CD4-positive, alpha-beta T cell (primary cell): ENCODE measurements around the gene LRRC45. TPM values are rescaled to one million over a fixed set of nuclear protein-coding genes. Genes with fewer than 3 reads are reported as not detected.

ENCODE experiments used
- ATAC-seq: fragments of 200-7000 bp; cut with Tn5 transposase; one replicate; pipeline ENCODE4 v1.10.0; 2022; ENCODE audit warnings: mild to moderate bottlenecking; ENCODE audit not compliant: poor library complexity
- CTCF ChIA-PET: fragments of 350-600 bp; sonication (Branson Sonifier 250); formaldehyde crosslinking; loops from one replicate; lab custom pipeline; 2021; ENCODE audit warnings: antibody characterized with exemption, inconsistent platforms; lab: Charles Lee
- POLR2A ChIA-PET: fragments of 350-600 bp; sonication (Branson Sonifier 250); formaldehyde crosslinking; loops from one replicate; lab custom pipeline; 2021; ENCODE audit warnings: antibody characterized with exemption, inconsistent platforms; lab: Charles Lee
- DNase-seq, 14 experiments: peaks; one replicate each; pipeline ENCODE4 v3.0.0-alpha.2; 2013 to 2020; ENCODE audit warnings: mixed read lengths in 2 of 14
- H3K27ac ChIP-seq, 2 donors: one replicate each; pipeline versions ENCODE4 v1.5.1 to v1.7.0; 2013; ENCODE audit warnings: low read length in 2 of 2, low read depth in 1 of 2, mild to moderate bottlenecking in 1 of 2
- H3K27me3 ChIP-seq, 2 experiments: 1 replicate in 1 of 2; 2 replicates in 1 of 2; pipeline versions ENCODE4 v1.6.1 to v1.7.0; 2013; ENCODE audit warnings: low read length in 2 of 2, control low read depth in 1 of 2, mild to moderate bottlenecking in 1 of 2, moderate library complexity in 1 of 2; ENCODE audit not compliant: insufficient read depth in 2 of 2, control insufficient read depth in 1 of 2
- H3K36me3 ChIP-seq: one replicate; pipeline ENCODE4 v1.6.1; 2013; ENCODE audit warnings: low read length, control low read depth; ENCODE audit not compliant: insufficient read depth
- H3K4me1 ChIP-seq: one replicate; pipeline ENCODE4 v1.6.1; 2013; ENCODE audit warnings: low read length, control low read depth; ENCODE audit not compliant: insufficient read depth
- H3K4me3 ChIP-seq: one replicate; pipeline ENCODE4 v1.5.1; 2013; ENCODE audit warnings: mild to moderate bottlenecking, low read length, moderate library complexity
- H3K9me3 ChIP-seq, 2 experiments: 1 replicate in 1 of 2; 2 replicates in 1 of 2; pipeline versions ENCODE4 v1.6.1 to v1.7.0; 2013; ENCODE audit warnings: low read length in 2 of 2, mild to moderate bottlenecking in 2 of 2, control low read depth in 1 of 2, moderate library complexity in 1 of 2; ENCODE audit not compliant: control insufficient read depth in 1 of 2, insufficient read depth in 1 of 2
- H3K27ac Mint-ChIP-seq: one replicate; pipeline ENCODE4 v1.8.0; 2020; ENCODE audit warnings: mixed read lengths
- H3K27me3 Mint-ChIP-seq: one replicate; pipeline ENCODE4 v1.8.0; 2021; ENCODE audit warnings: mixed read lengths
- H3K36me3 Mint-ChIP-seq: one replicate; pipeline ENCODE4 v1.8.0; 2021; ENCODE audit warnings: low read depth, mixed read lengths
- H3K4me1 Mint-ChIP-seq: one replicate; pipeline ENCODE4 v1.8.0; 2021; ENCODE audit warnings: low read depth, mixed read lengths
- H3K4me3 Mint-ChIP-seq: one replicate; pipeline ENCODE4 v1.8.0; 2020; ENCODE audit warnings: mild to moderate bottlenecking, mixed read lengths
- H3K9me3 Mint-ChIP-seq: one replicate; pipeline ENCODE4 v1.8.0; 2020; ENCODE audit warnings: mixed read lengths
- CTCF ChIP-seq: fragments of 200-600 bp; IDR thresholded peaks from one replicate; pipeline ENCODE4 v1.8.0; 2022; ENCODE audit warnings: antibody characterized with exemption, mild to moderate bottlenecking
- intact Hi-C, 2 experiments: fragments of 100-400 bp; cut with DNase I in 1 of 2; cut with micrococcal nuclease in 1 of 2; formaldehyde crosslinking; loops; one replicate each; pipeline versions ENCODE4 v1.15.1 to v1.9.0; 2023 to 2025; cut with DNase I, micrococcal nuclease
- total RNA-seq, 174 experiments: library from RNA in 2 of 174; stranded (reverse) in 2 of 174; gene quantifications; one replicate each; pipeline ENCODE4 v1.2.3 and lab custom pipeline; 2021 to 2026

LRRC45 gene
- total RNA-seq, 2 experiments from 2014 or later: 17.7 to 17.9 TPM

- H3K4me3 Mint-ChIP-seq: peak overlapping the region; percentile 86
- peaks cover 14% of the 10 kb centered on the region for H3K4me1 Mint-ChIP-seq
- intact Hi-C loops: loop anchor here (1.0 to 5.0 kb wide), 4 partner anchors 14 to 160 kb away; partner anchors contain the start of genes DUS1L (in 2 of the 2), ALYREF (in 1 of the 2), ANAPC11 (in 1 of the 2) and FASN (in 1 of the 2)
- ChIA-PET CTCF (interaction anchor here (2.0 kb wide), 1 partner anchor 21 kb away, joined by 8 read pairs; no protein-coding TSS in a partner anchor), POLR2A (interaction anchor here (0.7 to 4.1 kb wide), 4 partner anchors 13 to 28 kb away, joined by 4 to 16 read pairs (median 8); partner anchors contain the start of genes CENPX, DCXR, DUS1L and LRRC45)
- H3K36me3 Mint-ChIP-seq: peaks cover 16% of the 10 kb centered on the region
- TF ChIP-seq CTCF: no peak
- H3K4me3 ChIP-seq: peak overlapping the region; percentile 53
- peak; percentile 28 for ATAC-seq
- H3K27ac ChIP-seq: no peak overlapping the region
- DNase-seq: no peak
- peak overlapping the region; percentile 71 for H3K27ac Mint-ChIP-seq
- H3K27me3 Mint-ChIP-seq: no peaks in the 10 kb centered on the region
- H3K4me1 ChIP-seq: peaks cover 41% of the 10 kb centered on the region
- H3K9me3 Mint-ChIP-seq: no peaks in the 10 kb centered on the region
- peaks cover 27% of the 10 kb centered on the region for H3K36me3 ChIP-seq
- no peaks in the 10 kb centered on the region for H3K27me3 ChIP-seq
- no peaks in the 10 kb centered on the region for H3K9me3 ChIP-seq
Observed at GRCh38 chr17:82050761-82051641, 27.9 kb downstream of the LRRC45 start.

GRCh38 chr17:82051776-82052637 lies 28.9 kb downstream of the LRRC45 start, which contains the start of the genes GPS1 and RFNG:
GPS1 (plus strand) TSS chr17:82051898; CDS start chr17:82051932, 34 bp downstream.
RFNG (minus strand) TSS chr17:82051811; CDS start chr17:82051766, 45 bp downstream.
- intact Hi-C loops: loop anchor here (1.0 to 5.0 kb wide), 4 partner anchors 13 to 161 kb away; partner anchors contain the start of genes DUS1L (in 2 of the 2), ALYREF (in 1 of the 2), ANAPC11 (in 1 of the 2) and FASN (in 1 of the 2)
- ATAC-seq: peak; percentile 92
- DNase-seq: peak; percentile 68 to 90 (median 80)
- peaks cover 18% of the 10 kb centered on the region for H3K36me3 Mint-ChIP-seq
- no peaks in the 10 kb centered on the region for H3K9me3 Mint-ChIP-seq
- H3K4me1 Mint-ChIP-seq: peaks cover 14% of the 10 kb centered on the region
- H3K36me3 ChIP-seq: peaks cover 37% of the 10 kb centered on the region
- peaks cover 41% of the 10 kb centered on the region for H3K4me1 ChIP-seq
- H3K27me3 ChIP-seq: no peaks in the 10 kb centered on the region
- H3K4me3 Mint-ChIP-seq: peak within 1 kb of the TSS; percentile 86
- no peaks in the 10 kb centered on the region for H3K9me3 ChIP-seq
- H3K27ac ChIP-seq: no peak within 1 kb of the TSS
- peak within 1 kb of the TSS; percentile 71 for H3K27ac Mint-ChIP-seq
- CTCF ChIA-PET: interaction anchor here (1.0 to 1.1 kb wide), 2 partner anchors 14 to 22 kb away, joined by 3 to 5 read pairs; partner anchors contain the start of gene DCXR
- POLR2A ChIA-PET: interaction anchor here (1.0 to 4.1 kb wide), 4 partner anchors 12 to 75 kb away, joined by 3 to 16 read pairs (median 6); partner anchors contain the start of genes DCXR and DUS1L
- peak within 1 kb of the TSS; percentile 75 for H3K4me3 ChIP-seq
- TF ChIP-seq CTCF: no peak
- no peaks in the 10 kb centered on the region for H3K27me3 Mint-ChIP-seq
